GM23338 (cell line): Measurements from ENCODE around the gene PSMC3. TPM values are rescaled to one million over a fixed set of nuclear protein-coding genes. Genes with fewer than 3 reads are reported as not detected.

Source experiments
- ATAC-seq: fragments of 200-7000 bp; cut with Tn5 transposase; 3 replicates; pipeline ENCODE4 v1.9.1; 2020
- DNase-seq: peaks from one replicate; pipeline ENCODE4 v3.0.0-alpha.2; 2015; ENCODE audit warnings: low spot score
- H2AFZ ChIP-seq: fragments of 200-600 bp; sonication (generic); 2 replicates; pipeline ENCODE4 v1.8.0; 2016; ENCODE audit warnings: antibody characterized with exemption, mild to moderate bottlenecking, moderate library complexity
- H3F3A ChIP-seq: fragments of 200-600 bp; sonication (generic); replicated peaks from 2 replicates; pipeline ENCODE4 v1.8.0; 2017; ENCODE audit warnings: antibody characterized with exemption, mixed run types, low read depth
- H3K27ac ChIP-seq: fragments of 200-600 bp; sonication (generic); 2 replicates; pipeline ENCODE4 v1.6.1; 2016; ENCODE audit warnings: low read depth
- H3K27me3 ChIP-seq: fragments of 200-600 bp; sonication (generic); 2 replicates; pipeline ENCODE4 v1.8.0; 2016; ENCODE audit warnings: mild to moderate bottlenecking, mixed run types, moderate library complexity; ENCODE audit not compliant: insufficient read depth
- H3K36me3 ChIP-seq: fragments of 200-600 bp; sonication (generic); 2 replicates; pipeline ENCODE4 v1.8.0; 2016; ENCODE audit warnings: mild to moderate bottlenecking; ENCODE audit not compliant: insufficient read depth
- H3K4me1 ChIP-seq: fragments of 200-600 bp; sonication (generic); 2 replicates; pipeline ENCODE4 v1.8.0; 2016; ENCODE audit warnings: mild to moderate bottlenecking, moderate library complexity; ENCODE audit not compliant: insufficient read depth
- H3K4me2 ChIP-seq: fragments of 200-600 bp; sonication (generic); 2 replicates; pipeline ENCODE4 v1.7.1; 2017; ENCODE audit warnings: mixed run types
- H3K4me3 ChIP-seq: fragments of 200-600 bp; sonication (generic); 2 replicates; pipeline ENCODE4 v1.6.1; 2016; ENCODE audit warnings: mixed run types
- H3K79me2 ChIP-seq: fragments of 200-600 bp; sonication (generic); replicated peaks from 2 replicates; pipeline ENCODE4 v1.8.0; 2017; ENCODE audit warnings: mild to moderate bottlenecking; ENCODE audit not compliant: insufficient read depth
- H3K9me2 ChIP-seq: fragments of 200-600 bp; sonication (generic); 2 replicates; pipeline ENCODE4 v1.8.0; 2017; ENCODE audit not compliant: insufficient read depth
- H4K20me1 ChIP-seq: fragments of 200-600 bp; sonication (generic); replicated peaks from 2 replicates; pipeline ENCODE4 v1.8.0; 2017; ENCODE audit warnings: mild to moderate bottlenecking; ENCODE audit not compliant: insufficient read depth
- H3K27ac Mint-ChIP-seq: 2 replicates; pipeline ENCODE4 v1.8.0; 2020; ENCODE audit warnings: inconsistent platforms, mild to moderate bottlenecking, moderate library complexity, mixed read lengths
- H3K27me3 Mint-ChIP-seq: 3 replicates; pipeline ENCODE4 v1.8.0; 2022; ENCODE audit warnings: low read depth, mild to moderate bottlenecking, moderate library complexity, mixed read lengths, inconsistent platforms; ENCODE audit not compliant: insufficient read depth, poor library complexity
- H3K36me3 Mint-ChIP-seq: 3 replicates; pipeline ENCODE4 v1.8.0; 2021; ENCODE audit warnings: low read depth, mild to moderate bottlenecking, inconsistent platforms, moderate library complexity, mixed read lengths
- H3K4me1 Mint-ChIP-seq: 3 replicates; pipeline ENCODE4 v1.8.0; 2020; ENCODE audit warnings: mild to moderate bottlenecking, inconsistent platforms, mixed read lengths
- H3K4me3 Mint-ChIP-seq: 3 replicates; pipeline ENCODE4 v1.8.0; 2021; ENCODE audit warnings: moderate library complexity, mild to moderate bottlenecking, inconsistent platforms, mixed read lengths
- H3K9me3 Mint-ChIP-seq: 3 replicates; pipeline ENCODE4 v1.8.0; 2020; ENCODE audit warnings: moderate library complexity, mild to moderate bottlenecking, inconsistent platforms, mixed read lengths
- CREB1 ChIP-seq: fragments of 250-450 bp; sonication (Bioruptor Pico); IDR thresholded peaks from 2 replicates; pipeline ENCODE4 v1.5.0; 2020; ENCODE audit warnings: low read depth, mild to moderate bottlenecking, moderate library complexity
- EZH2 ChIP-seq: fragments of 200-600 bp; sonication (generic); IDR thresholded peaks from one replicate; pipeline ENCODE4 v1.8.0; 2017; ENCODE audit warnings: antibody characterized with exemption, mild to moderate bottlenecking, low read depth; ENCODE audit not compliant: unreplicated experiment
- EZH2phosphoT487 ChIP-seq: fragments of 200-600 bp; sonication (generic); IDR thresholded peaks from one replicate; pipeline ENCODE4 v1.8.1; 2018; ENCODE audit warnings: antibody characterized with exemption; ENCODE audit not compliant: unreplicated experiment
- JUNB ChIP-seq: IDR thresholded peaks from one replicate; pipeline ENCODE4 v1.6.1; 2016; ENCODE audit warnings: antibody characterized with exemption; ENCODE audit not compliant: unreplicated experiment
- NANOG ChIP-seq: IDR thresholded peaks from 2 replicates; pipeline ENCODE4 v1.6.1; 2016; ENCODE audit warnings: antibody characterized with exemption, borderline replicate concordance
- POLR2AphosphoS5 ChIP-seq: IDR thresholded peaks from 2 replicates; pipeline ENCODE4 v1.6.1; 2016; ENCODE audit warnings: antibody characterized with exemption, low read depth
- STAT1 ChIP-seq: IDR thresholded peaks from one replicate; pipeline ENCODE4 v1.6.1; 2016; ENCODE audit warnings: antibody characterized with exemption; ENCODE audit not compliant: unreplicated experiment
- ZNF114 ChIP-seq: fragments of 250-450 bp; sonication (Bioruptor Pico); IDR thresholded peaks from 2 replicates; pipeline ENCODE4 v1.5.0; 2020; ENCODE audit warnings: mild to moderate bottlenecking, moderate library complexity
- polyA plus RNA-seq: library from polyadenylated mRNA; unstranded; fragments of >200 nt; fragmentation: Nextera tagmentation; extraction: Ambion mirVana; gene quantifications from 2 replicates; pipeline ENCODE4 v1.2.1, GENCODE V29; 2016
- total RNA-seq: library from RNA; depleted of rRNA; stranded (reverse); fragments of >200 nt; shearing (Covaris generic); gene quantifications from 2 replicates; pipeline ENCODE4 v1.2.3, GENCODE V29; 2014
- TF ChIP-seq, protein P1 (sequence below), 2 experiments: fragments of 200-600 bp in 1 of 2; sonication (generic) in 1 of 2; conservative IDR thresholded peaks; 2 replicates each; pipeline versions ENCODE4 v1.5.1 to v1.6.1; 2016 to 2017; ENCODE audit warnings: antibody characterized with exemption in 2 of 2, low read depth in 2 of 2, mild to moderate bottlenecking in 2 of 2, moderate library complexity in 1 of 2
- TF ChIP-seq, protein P2 (sequence below): IDR thresholded peaks from one replicate; pipeline ENCODE4 v1.6.1; 2018; ENCODE audit warnings: antibody characterized with exemption; ENCODE audit not compliant: unreplicated experiment
- TF ChIP-seq, protein P3 (sequence below): IDR thresholded peaks from 2 replicates; pipeline ENCODE4 v1.6.1; 2016; ENCODE audit warnings: antibody characterized with exemption

Gene PSMC3
- total and polyA plus RNA-seq, 2 experiments from 2014 or later, result 147 to 190 TPM

DNA sequence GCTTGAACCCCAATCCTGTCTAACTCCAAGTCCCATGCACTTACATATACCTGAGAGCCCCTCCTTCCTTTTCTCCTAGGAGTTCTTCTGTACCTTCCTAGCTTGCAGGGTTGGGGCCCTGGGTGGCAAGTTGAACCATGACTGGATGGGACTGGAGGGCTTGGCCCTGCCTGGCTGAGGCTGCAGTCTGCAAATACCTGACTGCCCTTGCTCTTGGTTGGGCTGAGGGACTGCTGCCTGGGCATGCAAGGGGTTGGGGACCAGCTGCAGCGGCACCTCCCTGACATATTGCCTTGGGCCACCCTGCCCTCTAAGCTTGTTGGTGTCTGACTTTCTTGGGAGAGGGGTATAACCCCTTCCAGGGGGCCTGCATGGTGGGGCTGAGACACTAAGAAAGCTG is 27.7 kb downstream of the PSMC3 start (continued):
- TF ChIP-seq, protein P1, sequence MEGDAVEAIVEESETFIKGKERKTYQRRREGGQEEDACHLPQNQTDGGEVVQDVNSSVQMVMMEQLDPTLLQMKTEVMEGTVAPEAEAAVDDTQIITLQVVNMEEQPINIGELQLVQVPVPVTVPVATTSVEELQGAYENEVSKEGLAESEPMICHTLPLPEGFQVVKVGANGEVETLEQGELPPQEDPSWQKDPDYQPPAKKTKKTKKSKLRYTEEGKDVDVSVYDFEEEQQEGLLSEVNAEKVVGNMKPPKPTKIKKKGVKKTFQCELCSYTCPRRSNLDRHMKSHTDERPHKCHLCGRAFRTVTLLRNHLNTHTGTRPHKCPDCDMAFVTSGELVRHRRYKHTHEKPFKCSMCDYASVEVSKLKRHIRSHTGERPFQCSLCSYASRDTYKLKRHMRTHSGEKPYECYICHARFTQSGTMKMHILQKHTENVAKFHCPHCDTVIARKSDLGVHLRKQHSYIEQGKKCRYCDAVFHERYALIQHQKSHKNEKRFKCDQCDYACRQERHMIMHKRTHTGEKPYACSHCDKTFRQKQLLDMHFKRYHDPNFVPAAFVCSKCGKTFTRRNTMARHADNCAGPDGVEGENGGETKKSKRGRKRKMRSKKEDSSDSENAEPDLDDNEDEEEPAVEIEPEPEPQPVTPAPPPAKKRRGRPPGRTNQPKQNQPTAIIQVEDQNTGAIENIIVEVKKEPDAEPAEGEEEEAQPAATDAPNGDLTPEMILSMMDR (conservative IDR thresholded peaks at IDR 0.05; ENCODE audit: low read depth in 2 of 2), result no peak
- TF ChIP-seq EZH2phosphoT487, result no peak
- TF ChIP-seq, protein P2, sequence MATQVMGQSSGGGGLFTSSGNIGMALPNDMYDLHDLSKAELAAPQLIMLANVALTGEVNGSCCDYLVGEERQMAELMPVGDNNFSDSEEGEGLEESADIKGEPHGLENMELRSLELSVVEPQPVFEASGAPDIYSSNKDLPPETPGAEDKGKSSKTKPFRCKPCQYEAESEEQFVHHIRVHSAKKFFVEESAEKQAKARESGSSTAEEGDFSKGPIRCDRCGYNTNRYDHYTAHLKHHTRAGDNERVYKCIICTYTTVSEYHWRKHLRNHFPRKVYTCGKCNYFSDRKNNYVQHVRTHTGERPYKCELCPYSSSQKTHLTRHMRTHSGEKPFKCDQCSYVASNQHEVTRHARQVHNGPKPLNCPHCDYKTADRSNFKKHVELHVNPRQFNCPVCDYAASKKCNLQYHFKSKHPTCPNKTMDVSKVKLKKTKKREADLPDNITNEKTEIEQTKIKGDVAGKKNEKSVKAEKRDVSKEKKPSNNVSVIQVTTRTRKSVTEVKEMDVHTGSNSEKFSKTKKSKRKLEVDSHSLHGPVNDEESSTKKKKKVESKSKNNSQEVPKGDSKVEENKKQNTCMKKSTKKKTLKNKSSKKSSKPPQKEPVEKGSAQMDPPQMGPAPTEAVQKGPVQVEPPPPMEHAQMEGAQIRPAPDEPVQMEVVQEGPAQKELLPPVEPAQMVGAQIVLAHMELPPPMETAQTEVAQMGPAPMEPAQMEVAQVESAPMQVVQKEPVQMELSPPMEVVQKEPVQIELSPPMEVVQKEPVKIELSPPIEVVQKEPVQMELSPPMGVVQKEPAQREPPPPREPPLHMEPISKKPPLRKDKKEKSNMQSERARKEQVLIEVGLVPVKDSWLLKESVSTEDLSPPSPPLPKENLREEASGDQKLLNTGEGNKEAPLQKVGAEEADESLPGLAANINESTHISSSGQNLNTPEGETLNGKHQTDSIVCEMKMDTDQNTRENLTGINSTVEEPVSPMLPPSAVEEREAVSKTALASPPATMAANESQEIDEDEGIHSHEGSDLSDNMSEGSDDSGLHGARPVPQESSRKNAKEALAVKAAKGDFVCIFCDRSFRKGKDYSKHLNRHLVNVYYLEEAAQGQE, result no peak
- TF ChIP-seq ZNF114 (CRISPR knock-in tag), result no peak
- no peak for TF ChIP-seq CREB1 (CRISPR knock-in tag)
- TF ChIP-seq, protein P3, sequence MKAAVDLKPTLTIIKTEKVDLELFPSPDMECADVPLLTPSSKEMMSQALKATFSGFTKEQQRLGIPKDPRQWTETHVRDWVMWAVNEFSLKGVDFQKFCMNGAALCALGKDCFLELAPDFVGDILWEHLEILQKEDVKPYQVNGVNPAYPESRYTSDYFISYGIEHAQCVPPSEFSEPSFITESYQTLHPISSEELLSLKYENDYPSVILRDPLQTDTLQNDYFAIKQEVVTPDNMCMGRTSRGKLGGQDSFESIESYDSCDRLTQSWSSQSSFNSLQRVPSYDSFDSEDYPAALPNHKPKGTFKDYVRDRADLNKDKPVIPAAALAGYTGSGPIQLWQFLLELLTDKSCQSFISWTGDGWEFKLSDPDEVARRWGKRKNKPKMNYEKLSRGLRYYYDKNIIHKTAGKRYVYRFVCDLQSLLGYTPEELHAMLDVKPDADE, result no peak
- no peak for TF ChIP-seq EZH2

DNA sequence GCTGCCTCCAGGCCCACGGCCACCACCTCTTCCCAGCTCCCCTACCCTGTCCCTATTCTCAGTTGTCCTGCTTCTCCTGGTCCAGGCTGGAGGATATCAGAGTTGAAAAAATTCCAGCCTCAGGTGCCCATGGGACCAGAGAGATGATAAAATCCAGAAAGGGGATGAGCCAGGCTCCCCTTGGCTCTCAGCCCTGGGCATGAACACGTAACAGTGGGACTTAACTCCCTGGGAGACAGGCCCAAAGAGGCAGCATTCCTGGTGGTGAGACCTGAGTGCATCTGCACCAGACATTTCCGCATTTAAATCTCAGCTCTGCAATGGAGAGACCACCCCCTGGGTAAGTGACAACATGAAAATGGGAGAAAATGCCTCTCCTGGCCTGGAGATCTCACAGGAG is 28.2 kb downstream of the PSMC3 start:
- Histone ChIP-seq H3K4me2 (no peak overlapping the region), H3K79me2 (no peaks in the 10 kb centered on the region), H3F3A (peaks cover 23% of the 10 kb centered on the region; the same call in 1 of the 2 replicates), H3K27ac (no peak overlapping the region), H3K36me3 (no peaks in the 10 kb centered on the region), H2AFZ (peak overlapping the region; percentile 85), H3K27me3 (no peaks in the 10 kb centered on the region), H4K20me1 (no peaks in the 10 kb centered on the region), H3K9me2 (no peaks in the 10 kb centered on the region), H3K4me3 (no peak overlapping the region), H3K4me1 (peaks cover 21% of the 10 kb centered on the region)
- Mint-ChIP-seq H3K4me3 (no peak overlapping the region), H3K27ac (peak overlapping the region; percentile 48), H3K27me3 (peaks cover 15% of the 10 kb centered on the region), H3K36me3 (no peaks in the 10 kb centered on the region), H3K9me3 (no peaks in the 10 kb centered on the region), H3K4me1 (peaks cover 34% of the 10 kb centered on the region)
- no peak for TF ChIP-seq JUNB
- TF ChIP-seq STAT1, result no peak
- TF ChIP-seq CREB1 (CRISPR knock-in tag), result no peak
- TF ChIP-seq, protein P3, result no peak
- no peak for TF ChIP-seq NANOG
- TF ChIP-seq, protein P1 (conservative IDR thresholded peaks at IDR 0.05; ENCODE audit: low read depth in 2 of 2), result no peak
- no peak for TF ChIP-seq POLR2AphosphoS5
- no peak for TF ChIP-seq EZH2
- no peak for DNase-seq
- no peak for ATAC-seq
